Activated CD4-positive, alpha-beta memory T cell treated with anti-CD3 and anti-CD28 coated beads for 36 hours (primary cell): ENCODE results near the gene ATXN7. TPM values are rescaled to one million over a fixed set of nuclear protein-coding genes. Genes with fewer than 3 reads are reported as not detected.
A peak's percentile ranks its signal among the peaks of the same experiment; 100 is the strongest.

Experiments used
- CTCF ChIA-PET: fragments of 350-600 bp; sonication (Branson Sonifier 250); formaldehyde crosslinking; loops from one replicate; lab custom pipeline; 2021; ENCODE audit warnings: antibody characterized with exemption, inconsistent platforms; lab: Charles Lee
- POLR2A ChIA-PET: fragments of 350-600 bp; sonication (Branson Sonifier 250); formaldehyde crosslinking; loops from one replicate; lab custom pipeline; 2021; ENCODE audit warnings: antibody characterized with exemption; lab: Charles Lee
- DNase-seq: peaks from one replicate; pipeline ENCODE4 v3.0.0-alpha.2; 2020
- H3K27ac Mint-ChIP-seq: one replicate; pipeline ENCODE4 v1.8.0; 2021; ENCODE audit warnings: mixed read lengths
- H3K27me3 Mint-ChIP-seq: one replicate; pipeline ENCODE4 v1.8.0; 2021; ENCODE audit warnings: mixed read lengths
- H3K36me3 Mint-ChIP-seq: one replicate; pipeline ENCODE4 v1.8.0; 2021; ENCODE audit warnings: mixed read lengths
- H3K4me1 Mint-ChIP-seq: one replicate; pipeline ENCODE4 v1.8.0; 2021; ENCODE audit warnings: low read depth, mixed read lengths
- H3K4me3 Mint-ChIP-seq: one replicate; pipeline ENCODE4 v1.8.0; 2021; ENCODE audit warnings: mild to moderate bottlenecking, mixed read lengths
- H3K9me3 Mint-ChIP-seq: one replicate; pipeline ENCODE4 v1.8.0; 2021; ENCODE audit warnings: mixed read lengths
- intact Hi-C: fragments of 100-400 bp; cut with micrococcal nuclease; formaldehyde crosslinking; loops from one replicate; pipeline ENCODE4 v1.15.1; 2023
- total RNA-seq, 2 experiments: library from RNA; stranded (reverse); gene quantifications; one replicate each; pipeline ENCODE4 v1.2.3, GENCODE V29; 2021

ATXN7 gene
- total RNA-seq, 2 experiments from 2014 or later, result 26.3 to 29.4 TPM

GRCh38 chr3:63993653-63994079 lies 130.0 kb downstream of the ATXN7 start:
- intact Hi-C loops, result loop anchor here (1.0 to 5.0 kb wide), 3 partner anchors 25 to 81 kb away; partner anchors contain the start of gene SCAANT1
- Mint-ChIP-seq H3K36me3 (peaks cover 69% of the 10 kb centered on the region), H3K4me3 (no peak overlapping the region), H3K27me3 (no peaks in the 10 kb centered on the region), H3K27ac (peak overlapping the region; percentile 65), H3K4me1 (peaks cover 30% of the 10 kb centered on the region), H3K9me3 (no peaks in the 10 kb centered on the region)
- CTCF ChIA-PET, result interaction anchor here (0.6 to 13.2 kb wide), 19 partner anchors 9 to 267 kb away, joined by 3 to 360 read pairs (median 5); no protein-coding TSS in a partner anchor
- POLR2A ChIA-PET, result no interaction called here
- peak; percentile 61 for DNase-seq

GRCh38 chr3:63995086-63995485 lies 131.4 kb downstream of the ATXN7 start:
- DNase-seq, result no peak
- ChIA-PET CTCF (interaction anchor here (2.2 to 13.2 kb wide), 4 partner anchors 8 to 26 kb away, joined by 7 to 360 read pairs (median 13); no protein-coding TSS in a partner anchor), POLR2A (no interaction called here)
- H3K9me3 Mint-ChIP-seq, result no peaks in the 10 kb centered on the region
- H3K27ac Mint-ChIP-seq, result peak overlapping the region; percentile 76
- intact Hi-C loops, result no loop called here
- H3K4me3 Mint-ChIP-seq, result no peak overlapping the region
- no peaks in the 10 kb centered on the region for H3K27me3 Mint-ChIP-seq
- peaks cover 27% of the 10 kb centered on the region for H3K4me1 Mint-ChIP-seq
- H3K36me3 Mint-ChIP-seq, result peaks cover 71% of the 10 kb centered on the region

- Mint-ChIP-seq H3K9me3 (no peaks in the 10 kb centered on the region), H3K4me1 (peaks cover 16% of the 10 kb centered on the region), H3K36me3 (peaks cover 58% of the 10 kb centered on the region), H3K27ac (peak overlapping the region; percentile 46), H3K27me3 (no peaks in the 10 kb centered on the region), H3K4me3 (no peak overlapping the region)
- ChIA-PET POLR2A (interaction anchor here (1.5 kb wide), 1 partner anchor 9 kb away, joined by 4 read pairs; no protein-coding TSS in a partner anchor), CTCF (interaction anchor here (0.8 to 13.2 kb wide), 2 partner anchors 24 to 30 kb away, joined by 3 to 360 read pairs; partner anchors contain the start of gene PSMD6)
- DNase-seq, result no peak
- intact Hi-C loops, result no loop called here
These were observed 135.4 kb downstream of the ATXN7 start for GRCh38 chr3:63998852-63999754.

GRCh38 chr3:64000453-64001055 lies 136.9 kb downstream of the ATXN7 start:
- CTCF ChIA-PET, result interaction anchor here (0.6 to 13.2 kb wide), 3 partner anchors 10 to 31 kb away, joined by 3 to 360 read pairs (median 3); no protein-coding TSS in a partner anchor
- POLR2A ChIA-PET, result interaction anchor here (1.5 kb wide), 1 partner anchor 8 kb away, joined by 4 read pairs; no protein-coding TSS in a partner anchor
- intact Hi-C loops, result no loop called here
- H3K4me3 Mint-ChIP-seq, result no peak overlapping the region
- no peaks in the 10 kb centered on the region for H3K27me3 Mint-ChIP-seq
- no peak for DNase-seq
- no peak overlapping the region for H3K27ac Mint-ChIP-seq
- peaks cover 9% of the 10 kb centered on the region for H3K4me1 Mint-ChIP-seq
- no peaks in the 10 kb centered on the region for H3K9me3 Mint-ChIP-seq
- peaks cover 49% of the 10 kb centered on the region for H3K36me3 Mint-ChIP-seq

- Mint-ChIP-seq H3K4me3 (no peak overlapping the region), H3K4me1 (peaks cover 9% of the 10 kb centered on the region), H3K27ac (peak overlapping the region; percentile 35), H3K9me3 (no peaks in the 10 kb centered on the region), H3K36me3 (peaks cover 35% of the 10 kb centered on the region), H3K27me3 (no peaks in the 10 kb centered on the region)
- ChIA-PET CTCF (no interaction called here), POLR2A (no interaction called here)
- DNase-seq, result no peak
- intact Hi-C loops, result no loop called here
These were observed 138.6 kb downstream of the ATXN7 start for GRCh38 chr3:64002233-64002632.

GRCh38 chr3:64003589-64003988 lies 139.9 kb downstream of the ATXN7 start:
- POLR2A ChIA-PET, result no interaction called here

GRCh38 chr3:64008017-64008416 lies 144.3 kb downstream of the ATXN7 start:
- CTCF ChIA-PET, result interaction anchor here (0.8 to 3.3 kb wide), 6 partner anchors 14 to 658 kb away, joined by 3 to 21 read pairs (median 6); partner anchors contain the start of gene PSMD6
- intact Hi-C loops, result no loop called here
- Mint-ChIP-seq H3K36me3 (peaks cover 33% of the 10 kb centered on the region), H3K27me3 (no peaks in the 10 kb centered on the region), H3K4me3 (no peak overlapping the region), H3K4me1 (peaks cover 23% of the 10 kb centered on the region), H3K27ac (peak overlapping the region; percentile 44), H3K9me3 (no peaks in the 10 kb centered on the region)
- POLR2A ChIA-PET, result interaction anchor here (0.6 to 2.1 kb wide), 5 partner anchors 8 to 40 kb away, joined by 3 to 10 read pairs (median 4); partner anchors contain the start of gene PSMD6
- DNase-seq, result no peak

More at GRCh38 chr3:64003589-64003988, 139.9 kb downstream of the ATXN7 start:
- Mint-ChIP-seq H3K4me3 (no peak overlapping the region), H3K9me3 (no peaks in the 10 kb centered on the region), H3K36me3 (peaks cover 29% of the 10 kb centered on the region), H3K27me3 (no peaks in the 10 kb centered on the region), H3K4me1 (peaks cover 12% of the 10 kb centered on the region), H3K27ac (no peak overlapping the region)
- CTCF ChIA-PET, result interaction anchor here (1.2 to 1.7 kb wide), 2 partner anchors 10 to 42 kb away, joined by 4 to 8 read pairs; no protein-coding TSS in a partner anchor
- intact Hi-C loops, result no loop called here
- no peak for DNase-seq

- no peak for DNase-seq
- Mint-ChIP-seq H3K9me3 (no peaks in the 10 kb centered on the region), H3K36me3 (peaks cover 40% of the 10 kb centered on the region), H3K4me1 (peaks cover 26% of the 10 kb centered on the region), H3K27me3 (no peaks in the 10 kb centered on the region), H3K4me3 (no peak overlapping the region), H3K27ac (peak overlapping the region; percentile 23)
- ChIA-PET CTCF (interaction anchor here (0.8 to 3.3 kb wide), 6 partner anchors 14 to 659 kb away, joined by 3 to 21 read pairs (median 6); partner anchors contain the start of gene PSMD6), POLR2A (interaction anchor here (0.6 to 2.1 kb wide), 5 partner anchors 9 to 40 kb away, joined by 3 to 10 read pairs (median 4); partner anchors contain the start of gene PSMD6)
- intact Hi-C loops, result no loop called here
These were observed 145.1 kb downstream of the ATXN7 start for GRCh38 chr3:64008487-64009351.

- peak overlapping the region; percentile 40 for H3K27ac Mint-ChIP-seq
- no peaks in the 10 kb centered on the region for H3K27me3 Mint-ChIP-seq
- ChIA-PET CTCF (interaction anchor here (1.3 to 3.8 kb wide), 4 partner anchors 13 to 47 kb away, joined by 3 to 21 read pairs (median 15); partner anchors contain the start of gene PSMD6), POLR2A (interaction anchor here (2.1 kb wide), 1 partner anchor 13 kb away, joined by 10 read pairs; the partner anchor contains the start of gene PSMD6)
- intact Hi-C loops, result no loop called here
- peaks cover 29% of the 10 kb centered on the region for H3K4me1 Mint-ChIP-seq
- no peaks in the 10 kb centered on the region for H3K9me3 Mint-ChIP-seq
- no peak for DNase-seq
- H3K4me3 Mint-ChIP-seq, result no peak overlapping the region
- H3K36me3 Mint-ChIP-seq, result peaks cover 45% of the 10 kb centered on the region
These were observed 145.9 kb downstream of the ATXN7 start for GRCh38 chr3:64009528-64009927.

GRCh38 chr3:64010199-64010598 lies 146.5 kb downstream of the ATXN7 start:
- intact Hi-C loops, result no loop called here
- CTCF ChIA-PET, result interaction anchor here (0.9 to 3.8 kb wide), 5 partner anchors 10 to 48 kb away, joined by 3 to 21 read pairs (median 12); partner anchors contain the start of gene PSMD6
- POLR2A ChIA-PET, result no interaction called here
- Mint-ChIP-seq H3K4me3 (no peak overlapping the region), H3K36me3 (peaks cover 50% of the 10 kb centered on the region), H3K9me3 (no peaks in the 10 kb centered on the region), H3K4me1 (peaks cover 33% of the 10 kb centered on the region), H3K27ac (peak overlapping the region; percentile 42), H3K27me3 (no peaks in the 10 kb centered on the region)
- DNase-seq, result no peak
